PC-9 (cell line): Measurements from ENCODE around the gene MICAL3. TPM values are rescaled to one million over a fixed set of nuclear protein-coding genes. Genes with fewer than 3 reads are reported as not detected.

Source experiments
- BruUV-seq: library from RNA; stranded (reverse); fragments of 400-500 nt; replicated peaks from 2 replicates; lab custom pipeline; 2021; lab: Mats Ljungman, UMichigan
- CTCF ChIA-PET: fragments of 300-600 bp; sonication (Branson Sonifier 250); formaldehyde crosslinking; loops from one replicate; lab custom pipeline; 2022; ENCODE audit warnings: antibody characterized with exemption; lab: Charles Lee
- POLR2A ChIA-PET: fragments of 300-600 bp; sonication (Branson Sonifier 250); formaldehyde crosslinking; loops from one replicate; lab custom pipeline; 2022; ENCODE audit warnings: antibody characterized with exemption; ENCODE audit not compliant: unreplicated experiment; lab: Charles Lee
- DNase-seq, 2 experiments: peaks; one replicate each; pipeline versions ENCODE4 v3.0.0 to v3.0.0-alpha.2; 2015 to 2022; ENCODE audit warnings: mixed read lengths in 1 of 2
- H2AFZ ChIP-seq: fragments of 200-600 bp; sonication (generic); 2 replicates; pipeline ENCODE4 v1.8.1; 2017; ENCODE audit warnings: antibody characterized with exemption
- H3F3A ChIP-seq: fragments of 200-600 bp; sonication (generic); 2 replicates; pipeline ENCODE4 v1.8.1; 2017; ENCODE audit warnings: antibody characterized with exemption, mild to moderate bottlenecking, low read depth; ENCODE audit not compliant: insufficient read depth
- H3K27ac ChIP-seq: fragments of 200-600 bp; sonication (generic); 2 replicates; pipeline ENCODE4 v1.6.1; 2016; ENCODE audit warnings: mixed run types
- H3K27me3 ChIP-seq: fragments of 200-600 bp; sonication (generic); 2 replicates; pipeline ENCODE4 v1.6.1; 2016; ENCODE audit warnings: low read depth, mixed run types; ENCODE audit not compliant: insufficient read depth
- H3K36me3 ChIP-seq: fragments of 200-600 bp; sonication (generic); 2 replicates; pipeline ENCODE4 v1.6.1; 2016; ENCODE audit warnings: low read depth, mixed run types
- H3K4me1 ChIP-seq: fragments of 200-600 bp; sonication (generic); replicated peaks from 2 replicates; pipeline ENCODE4 v1.6.1; 2016; ENCODE audit warnings: mixed run types; ENCODE audit not compliant: insufficient read depth
- H3K4me2 ChIP-seq: fragments of 200-600 bp; sonication (generic); 2 replicates; pipeline ENCODE4 v1.6.1; 2017; ENCODE audit warnings: mixed run types
- H3K4me3 ChIP-seq: fragments of 200-600 bp; sonication (generic); 2 replicates; pipeline ENCODE4 v1.6.1; 2016; ENCODE audit warnings: mixed run types
- H3K79me2 ChIP-seq: fragments of 200-600 bp; sonication (generic); 2 replicates; pipeline ENCODE4 v1.6.1; 2017; ENCODE audit warnings: low read depth, mixed run types
- H3K9me2 ChIP-seq: fragments of 200-600 bp; sonication (generic); 2 replicates; pipeline ENCODE4 v1.8.1; 2017; ENCODE audit warnings: mild to moderate bottlenecking; ENCODE audit not compliant: insufficient read depth
- H3K9me3 ChIP-seq: fragments of 200-600 bp; sonication (generic); 2 replicates; pipeline ENCODE4 v1.8.1; 2016; ENCODE audit warnings: low read depth; ENCODE audit not compliant: insufficient read depth
- H4K20me1 ChIP-seq: fragments of 200-600 bp; sonication (generic); 2 replicates; pipeline ENCODE4 v1.8.1; 2017; ENCODE audit not compliant: insufficient read depth
- CTCF ChIP-seq: fragments of 200-600 bp; sonication (generic); conservative IDR thresholded peaks from 2 replicates; pipeline ENCODE4 v1.6.1; 2017; ENCODE audit warnings: mixed run types, antibody characterized with exemption, mild to moderate bottlenecking, moderate library complexity
- EZH2 ChIP-seq: fragments of 200-600 bp; sonication (generic); IDR thresholded peaks from 2 replicates; pipeline ENCODE4 v1.8.0; 2017; ENCODE audit warnings: antibody characterized with exemption, low read depth
- intact Hi-C: fragments of 100-400 bp; cut with micrococcal nuclease; formaldehyde crosslinking; loops from one replicate; pipeline ENCODE4 v1.10.0; 2022; ENCODE audit not compliant: unreplicated experiment
- total RNA-seq: library from RNA; stranded (reverse); gene quantifications from 2 replicates; pipeline ENCODE4 v1.2.3, GENCODE V29; 2021

Gene MICAL3
- total RNA-seq, 1 experiment from 2014 or later: 27.4 TPM

- intact Hi-C loops: loop anchor here (2.0 to 5.0 kb wide), 2 partner anchors 43 to 333 kb away; partner anchors contain the start of gene PEX26
- CTCF ChIA-PET: interaction anchor here (1.0 kb wide), 1 partner anchor 37 kb away, joined by 3 read pairs; no protein-coding TSS in a partner anchor
- no peaks in the 10 kb centered on the region for H3F3A ChIP-seq
- no peak overlapping the region for H3K4me3 ChIP-seq
- H3K9me3 ChIP-seq: no peaks in the 10 kb centered on the region
- no peak overlapping the region for H2AFZ ChIP-seq
- H3K36me3 ChIP-seq: no peaks in the 10 kb centered on the region
- no peaks in the 10 kb centered on the region for H3K9me2 ChIP-seq
- no peaks in the 10 kb centered on the region for H3K79me2 ChIP-seq
- no TSS peak for BruUV-seq
- H3K4me2 ChIP-seq: no peak overlapping the region
- H3K27ac ChIP-seq: no peak overlapping the region
- no peak for DNase-seq
- H3K27me3 ChIP-seq: no peaks in the 10 kb centered on the region
- no peaks in the 10 kb centered on the region; the same call in 1 of the 2 replicates for H4K20me1 ChIP-seq
- no peaks in the 10 kb centered on the region for H3K4me1 ChIP-seq
- POLR2A ChIA-PET: no interaction called here
- no peak for TF ChIP-seq EZH2
- no peak for TF ChIP-seq CTCF
Measured at GRCh38 chr22:17743661-17744411, 280.5 kb downstream of the MICAL3 start.

- Histone ChIP-seq H3K27ac (no peak overlapping the region), H2AFZ (no peak overlapping the region), H3K27me3 (no peaks in the 10 kb centered on the region), H3K36me3 (no peaks in the 10 kb centered on the region), H3K9me2 (no peaks in the 10 kb centered on the region), H3K4me3 (no peak overlapping the region), H3K9me3 (no peaks in the 10 kb centered on the region), H3K4me1 (no peaks in the 10 kb centered on the region), H3K4me2 (no peak overlapping the region), H3F3A (no peaks in the 10 kb centered on the region), H4K20me1 (no peaks in the 10 kb centered on the region; the same call in 1 of the 2 replicates), H3K79me2 (no peaks in the 10 kb centered on the region)
- peak; percentile 48 to 54 for DNase-seq
- TF ChIP-seq EZH2 (no peak), CTCF (peak; percentile 74)
- intact Hi-C loops: loop anchor here (2.0 to 5.0 kb wide), 2 partner anchors 45 to 334 kb away; partner anchors contain the start of gene PEX26
- CTCF ChIA-PET: interaction anchor here (0.8 kb wide), 2 partner anchors 11 to 571 kb away, joined by 3 to 12 read pairs; no protein-coding TSS in a partner anchor
- POLR2A ChIA-PET: no interaction called here
- no TSS peak for BruUV-seq
Measured at GRCh38 chr22:17742527-17742902, 281.8 kb downstream of the MICAL3 start.

- no peak for DNase-seq
- ChIA-PET CTCF (interaction anchor here (0.6 to 0.8 kb wide), 3 partner anchors 10 to 571 kb away, joined by 3 to 12 read pairs (median 4); no protein-coding TSS in a partner anchor), POLR2A (no interaction called here)
- Histone ChIP-seq H3K36me3 (no peaks in the 10 kb centered on the region), H3F3A (no peaks in the 10 kb centered on the region), H3K9me3 (no peaks in the 10 kb centered on the region), H2AFZ (no peak overlapping the region), H3K9me2 (no peaks in the 10 kb centered on the region), H3K79me2 (no peaks in the 10 kb centered on the region), H3K27me3 (no peaks in the 10 kb centered on the region), H3K4me2 (no peak overlapping the region), H3K27ac (no peak overlapping the region), H3K4me3 (no peak overlapping the region), H3K4me1 (no peaks in the 10 kb centered on the region), H4K20me1 (no peaks in the 10 kb centered on the region; the same call in 1 of the 2 replicates)
- no peak for TF ChIP-seq EZH2
- no peak for TF ChIP-seq CTCF
- BruUV-seq: no TSS peak
- intact Hi-C loops: loop anchor here (2.0 to 5.0 kb wide), 2 partner anchors 45 to 335 kb away; partner anchors contain the start of gene PEX26
Measured at GRCh38 chr22:17741866-17742526, 282.4 kb downstream of the MICAL3 start.
